ENCODE results near the gene LIPC.
A peak's percentile ranks its signal among the peaks of the same experiment; 100 is the strongest.

LIPC gene

DNA sequence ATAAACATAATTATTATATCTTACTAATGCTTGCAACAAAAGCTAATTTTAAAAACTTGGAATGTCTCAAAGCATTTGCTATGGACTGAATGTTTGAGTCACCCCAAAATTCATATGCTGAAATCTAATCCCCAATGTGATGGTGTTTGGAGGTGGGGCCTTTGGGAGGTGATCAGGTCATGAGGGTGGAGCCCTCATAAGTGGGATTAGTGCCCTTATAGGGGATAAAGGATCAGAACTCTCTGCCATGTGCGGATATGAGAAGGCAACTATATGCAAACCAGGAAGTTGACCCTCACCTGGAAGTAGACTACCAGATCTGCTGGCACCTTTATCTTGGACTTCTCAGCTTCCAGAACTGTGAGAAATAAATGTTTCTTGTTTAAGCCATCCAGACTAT, 137.7 kb downstream of the LIPC start:
- Histone ChIP-seq H3K79me2 (ENCODE audit: control insufficient read depth, insufficient read depth, low read length) (no peaks in the 10 kb centered on the region), H3K27ac (ENCODE audit: low read depth, low read length) (no peak overlapping the region), H2AK5ac (ENCODE audit: low read length) (no peak overlapping the region), H3K9ac (ENCODE audit: low read length) (no peak overlapping the region), H4K8ac (ENCODE audit: low read depth, low read length) (no peak overlapping the region), H3K79me1 (ENCODE audit: low read length) (no peaks in the 10 kb centered on the region), H3K4me2 (ENCODE audit: low read length) (no peak overlapping the region), H3K23ac (ENCODE audit: low read length) (no peak overlapping the region), H3K36me3 (ENCODE audit: control insufficient read depth, insufficient read depth, low read length) (no peaks in the 10 kb centered on the region), H3K4me1 (ENCODE audit: control insufficient read depth, low read depth, low read length) (peaks cover 3% of the 10 kb centered on the region), H3K4ac (ENCODE audit: low read depth, low read length) (no peak overlapping the region), H3K56ac (ENCODE audit: low read length) (no peak overlapping the region), H4K5ac (ENCODE audit: low read length) (no peak overlapping the region), H3K4me3 (ENCODE audit: low read length) (no peak overlapping the region), H3K27me3 (ENCODE audit: insufficient read depth, low read length, poor library complexity) (no peaks in the 10 kb centered on the region), H2BK5ac (ENCODE audit: low read length) (no peak overlapping the region), H3K18ac (ENCODE audit: low read length) (no peak overlapping the region), H2BK15ac (replicated peaks; ENCODE audit: low read depth) (no peak overlapping the region), H2BK120ac (ENCODE audit: low read depth, low read length) (no peak overlapping the region)
- WGBS (ENCODE audit: extremely low coverage, insufficient coverage, low lambda C conversion rate), result no CpG with 5 or more reads among the region's 1 CpG
- no peak for DNase-seq

- no CpG with 5 or more reads among the region's 6 CpGs for WGBS (ENCODE audit: extremely low coverage, insufficient coverage, low lambda C conversion rate)
- no peak overlapping the region for H4K8ac ChIP-seq (ENCODE audit: low read depth, low read length)
- DNase-seq, result no peak
- H3K56ac ChIP-seq (ENCODE audit: low read length), result no peak overlapping the region
- no peak overlapping the region for H4K5ac ChIP-seq (ENCODE audit: low read length)
- no peak overlapping the region for H2BK15ac ChIP-seq (replicated peaks; ENCODE audit: low read depth)
- H3K4me1 ChIP-seq (ENCODE audit: control insufficient read depth, low read depth, low read length), result peaks cover 3% of the 10 kb centered on the region
- no peaks in the 10 kb centered on the region for H3K79me1 ChIP-seq (ENCODE audit: low read length)
- H3K79me2 ChIP-seq (ENCODE audit: control insufficient read depth, insufficient read depth, low read length), result no peaks in the 10 kb centered on the region
- H3K4ac ChIP-seq (ENCODE audit: low read depth, low read length), result no peak overlapping the region
- H2BK5ac ChIP-seq (ENCODE audit: low read length), result no peak overlapping the region
- H3K4me3 ChIP-seq (ENCODE audit: low read length), result no peak overlapping the region
- no peak overlapping the region for H3K18ac ChIP-seq (ENCODE audit: low read length)
- H3K27ac ChIP-seq (ENCODE audit: low read depth, low read length), result no peak overlapping the region
- H3K36me3 ChIP-seq (ENCODE audit: control insufficient read depth, insufficient read depth, low read length), result no peaks in the 10 kb centered on the region
- H3K23ac ChIP-seq (ENCODE audit: low read length), result no peak overlapping the region
- no peak overlapping the region for H3K9ac ChIP-seq (ENCODE audit: low read length)
- no peaks in the 10 kb centered on the region for H3K27me3 ChIP-seq (ENCODE audit: insufficient read depth, low read length, poor library complexity)
- H3K4me2 ChIP-seq (ENCODE audit: low read length), result no peak overlapping the region
- no peak overlapping the region for H2AK5ac ChIP-seq (ENCODE audit: low read length)
- H2BK120ac ChIP-seq (ENCODE audit: low read depth, low read length), result no peak overlapping the region
Observed at GRCh38 chr15:58571491-58571890, 139.7 kb downstream of the LIPC start.

GRCh38 chr15:58572521-58572920, 140.7 kb downstream of the LIPC start:
- H2BK15ac ChIP-seq (replicated peaks; ENCODE audit: low read depth), result no peak overlapping the region
- H4K8ac ChIP-seq (ENCODE audit: low read depth, low read length), result no peak overlapping the region
- no peaks in the 10 kb centered on the region for H3K27me3 ChIP-seq (ENCODE audit: insufficient read depth, low read length, poor library complexity)
- H3K4me1 ChIP-seq (ENCODE audit: control insufficient read depth, low read depth, low read length), result peaks cover 3% of the 10 kb centered on the region
- H3K36me3 ChIP-seq (ENCODE audit: control insufficient read depth, insufficient read depth, low read length), result no peaks in the 10 kb centered on the region
- no peak for DNase-seq
- H3K27ac ChIP-seq (ENCODE audit: low read depth, low read length), result no peak overlapping the region
- no peak overlapping the region for H3K4ac ChIP-seq (ENCODE audit: low read depth, low read length)
- H3K23ac ChIP-seq (ENCODE audit: low read length), result no peak overlapping the region
- no peak overlapping the region for H4K5ac ChIP-seq (ENCODE audit: low read length)
- H3K79me2 ChIP-seq (ENCODE audit: control insufficient read depth, insufficient read depth, low read length), result no peaks in the 10 kb centered on the region
- WGBS (ENCODE audit: extremely low coverage, insufficient coverage, low lambda C conversion rate), result no CpG with 5 or more reads among the region's 4 CpGs
- H3K9ac ChIP-seq (ENCODE audit: low read length), result no peak overlapping the region
- no peak overlapping the region for H3K4me2 ChIP-seq (ENCODE audit: low read length)
- H2BK5ac ChIP-seq (ENCODE audit: low read length), result no peak overlapping the region
- no peak overlapping the region for H3K56ac ChIP-seq (ENCODE audit: low read length)
- no peak overlapping the region for H2AK5ac ChIP-seq (ENCODE audit: low read length)
- H3K18ac ChIP-seq (ENCODE audit: low read length), result no peak overlapping the region
- no peak overlapping the region for H2BK120ac ChIP-seq (ENCODE audit: low read depth, low read length)
- no peak overlapping the region for H3K4me3 ChIP-seq (ENCODE audit: low read length)
- no peaks in the 10 kb centered on the region for H3K79me1 ChIP-seq (ENCODE audit: low read length)

DNA sequence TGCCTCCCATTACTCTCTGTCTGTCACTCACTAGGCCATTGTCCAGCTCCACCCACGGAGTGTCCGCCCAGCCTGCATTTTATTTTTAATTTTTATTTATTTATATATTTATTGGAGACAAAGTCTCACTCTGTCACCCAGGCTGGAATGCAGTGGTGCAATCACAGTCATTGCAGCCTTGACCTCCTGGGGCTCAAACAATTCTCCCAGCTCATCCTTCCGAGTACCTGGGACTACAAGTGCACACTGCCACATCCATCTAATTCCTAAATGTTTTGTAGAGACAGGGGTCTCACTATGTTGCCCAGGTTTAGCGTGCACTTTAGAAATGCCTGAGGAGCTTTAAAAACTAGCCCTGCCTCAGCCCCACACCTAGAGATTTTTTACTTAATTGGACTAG, 141.5 kb downstream of the LIPC start:
- Histone ChIP-seq H4K5ac (ENCODE audit: low read length) (no peak overlapping the region), H3K23ac (ENCODE audit: low read length) (no peak overlapping the region)

GRCh38 chr15:58574631-58575030, 142.8 kb downstream of the LIPC start:
- peak; percentile 31 for DNase-seq
- Histone ChIP-seq H3K79me1 (ENCODE audit: low read length) (no peaks in the 10 kb centered on the region), H3K56ac (ENCODE audit: low read length) (no peak overlapping the region)

More for the DNA sequence above, 141.5 kb downstream of the LIPC start:
- Histone ChIP-seq H3K9ac (ENCODE audit: low read length) (no peak overlapping the region), H3K18ac (ENCODE audit: low read length) (no peak overlapping the region), H3K27ac (ENCODE audit: low read depth, low read length) (no peak overlapping the region), H3K4ac (ENCODE audit: low read depth, low read length) (no peak overlapping the region), H2BK120ac (ENCODE audit: low read depth, low read length) (no peak overlapping the region), H3K27me3 (ENCODE audit: insufficient read depth, low read length, poor library complexity) (no peaks in the 10 kb centered on the region), H3K4me1 (ENCODE audit: control insufficient read depth, low read depth, low read length) (peaks cover under 1% of the 10 kb centered on the region), H3K79me1 (ENCODE audit: low read length) (no peaks in the 10 kb centered on the region), H3K4me3 (ENCODE audit: low read length) (no peak overlapping the region), H2AK5ac (ENCODE audit: low read length) (no peak overlapping the region), H3K4me2 (ENCODE audit: low read length) (no peak overlapping the region), H3K79me2 (ENCODE audit: control insufficient read depth, insufficient read depth, low read length) (no peaks in the 10 kb centered on the region), H2BK5ac (ENCODE audit: low read length) (no peak overlapping the region), H3K56ac (ENCODE audit: low read length) (no peak overlapping the region), H2BK15ac (replicated peaks; ENCODE audit: low read depth) (no peak overlapping the region), H4K8ac (ENCODE audit: low read depth, low read length) (no peak overlapping the region), H3K36me3 (ENCODE audit: control insufficient read depth, insufficient read depth, low read length) (no peaks in the 10 kb centered on the region)
- no CpG with 5 or more reads among the region's 4 CpGs for WGBS (ENCODE audit: extremely low coverage, insufficient coverage, low lambda C conversion rate)
- DNase-seq, result no peak

GRCh38 chr15:58575045-58575786, 143.4 kb downstream of the LIPC start:
- whole genome bisulfite sequencing (ENCODE audit: extremely low coverage, insufficient coverage, low lambda C conversion rate), result no CpG with 5 or more reads among the region's 14 CpGs
- no peak overlapping the region for H3K23ac ChIP-seq (ENCODE audit: low read length)

More at GRCh38 chr15:58574631-58575030, 142.8 kb downstream of the LIPC start:
- Histone ChIP-seq H4K8ac (ENCODE audit: low read depth, low read length) (no peak overlapping the region), H3K27ac (ENCODE audit: low read depth, low read length) (no peak overlapping the region), H3K23ac (ENCODE audit: low read length) (no peak overlapping the region), H3K18ac (ENCODE audit: low read length) (no peak overlapping the region), H2AK5ac (ENCODE audit: low read length) (no peak overlapping the region), H3K9ac (ENCODE audit: low read length) (no peak overlapping the region), H3K27me3 (ENCODE audit: insufficient read depth, low read length, poor library complexity) (no peaks in the 10 kb centered on the region), H2BK15ac (replicated peaks; ENCODE audit: low read depth) (no peak overlapping the region), H3K4me3 (ENCODE audit: low read length) (no peak overlapping the region), H3K4me2 (ENCODE audit: low read length) (no peak overlapping the region), H2BK5ac (ENCODE audit: low read length) (no peak overlapping the region), H3K79me2 (ENCODE audit: control insufficient read depth, insufficient read depth, low read length) (no peaks in the 10 kb centered on the region), H3K36me3 (ENCODE audit: control insufficient read depth, insufficient read depth, low read length) (no peaks in the 10 kb centered on the region), H3K4ac (ENCODE audit: low read depth, low read length) (no peak overlapping the region), H2BK120ac (ENCODE audit: low read depth, low read length) (no peak overlapping the region), H4K5ac (ENCODE audit: low read length) (no peak overlapping the region), H3K4me1 (ENCODE audit: control insufficient read depth, low read depth, low read length) (no peaks in the 10 kb centered on the region)
- no CpG with 5 or more reads among the region's 4 CpGs for WGBS (ENCODE audit: extremely low coverage, insufficient coverage, low lambda C conversion rate)

More at GRCh38 chr15:58575045-58575786, 143.4 kb downstream of the LIPC start:
- H3K79me1 ChIP-seq (ENCODE audit: low read length), result no peaks in the 10 kb centered on the region
- no peaks in the 10 kb centered on the region for H3K4me1 ChIP-seq (ENCODE audit: control insufficient read depth, low read depth, low read length)
- H3K56ac ChIP-seq (ENCODE audit: low read length), result no peak overlapping the region
- H3K27ac ChIP-seq (ENCODE audit: low read depth, low read length), result no peak overlapping the region
- H3K79me2 ChIP-seq (ENCODE audit: control insufficient read depth, insufficient read depth, low read length), result no peaks in the 10 kb centered on the region
- no peak overlapping the region for H3K4me2 ChIP-seq (ENCODE audit: low read length)
- DNase-seq, result no peak
- no peak overlapping the region for H2BK5ac ChIP-seq (ENCODE audit: low read length)
- no peak overlapping the region for H4K8ac ChIP-seq (ENCODE audit: low read depth, low read length)
- no peaks in the 10 kb centered on the region for H3K36me3 ChIP-seq (ENCODE audit: control insufficient read depth, insufficient read depth, low read length)
- no peak overlapping the region for H2BK120ac ChIP-seq (ENCODE audit: low read depth, low read length)
- no peak overlapping the region for H2BK15ac ChIP-seq (replicated peaks; ENCODE audit: low read depth)
- no peak overlapping the region for H3K18ac ChIP-seq (ENCODE audit: low read length)
- no peak overlapping the region for H4K5ac ChIP-seq (ENCODE audit: low read length)
- H2AK5ac ChIP-seq (ENCODE audit: low read length), result no peak overlapping the region
- H3K27me3 ChIP-seq (ENCODE audit: insufficient read depth, low read length, poor library complexity), result no peaks in the 10 kb centered on the region
- no peak overlapping the region for H3K4ac ChIP-seq (ENCODE audit: low read depth, low read length)
- no peak overlapping the region for H3K9ac ChIP-seq (ENCODE audit: low read length)
- no peak overlapping the region for H3K4me3 ChIP-seq (ENCODE audit: low read length)
